Hepatocyte (in vitro differentiated cells): ENCODE measurements around the gene TCTN1.

Source experiments
- CTCF ChIP-seq: fragments of 200-600 bp; sonication (generic); IDR thresholded peaks from 2 replicates; pipeline ENCODE4 v1.5.1; 2016; ENCODE audit warnings: antibody characterized with exemption, mild to moderate bottlenecking; ENCODE audit not compliant: poor library complexity
- EZH2phosphoT487 ChIP-seq: fragments of 200-600 bp; sonication (generic); IDR thresholded peaks from one replicate; pipeline ENCODE4 v1.6.1; 2018; ENCODE audit warnings: antibody characterized with exemption, mild to moderate bottlenecking, low read depth, moderate library complexity; ENCODE audit not compliant: unreplicated experiment, severe bottlenecking

- TF ChIP-seq CTCF, result no peak
- TF ChIP-seq EZH2phosphoT487, result no peak
Measured at GRCh38 chr12:110568752-110569151, 45.2 kb upstream of the TCTN1 start.
